ENCODE data around the gene TFPI.
"Not testable (repeated sequence)": the region's sequence is repeated elsewhere in the genome, so short reads cannot be mapped to it uniquely, and the experiment has no call there.

TFPI gene

DNA sequence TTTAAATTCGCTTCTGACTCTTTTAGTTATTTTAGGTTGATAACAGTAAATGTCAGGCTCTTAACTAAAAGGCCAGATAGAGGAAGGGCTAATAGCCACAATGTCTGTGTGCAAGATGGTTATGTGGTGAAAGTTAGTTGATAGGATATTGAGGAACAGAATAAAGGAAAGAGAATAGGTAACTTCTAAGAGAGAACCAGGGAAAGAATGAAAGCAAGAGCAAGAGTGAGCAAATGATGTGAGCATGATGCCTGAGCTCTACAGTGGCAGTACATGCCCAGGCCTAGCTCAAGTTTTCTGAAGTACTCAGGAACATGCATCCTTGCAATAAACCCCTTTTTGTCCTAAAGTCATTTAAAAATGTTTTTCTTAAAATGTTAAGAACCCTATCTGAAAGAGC is 12.5 kb upstream of the TFPI start:
- DNase-seq (ENCODE audit: low read depth, low spot score): no peak
- TF ChIP-seq POLR2AphosphoS5 (IDR thresholded peaks at IDR 0.05; ENCODE audit: borderline replicate concordance, low read depth, low read length): no peak
- no peak for TF ChIP-seq FOXP2 (optimal IDR thresholded peaks at IDR 0.05; ENCODE audit: control extremely low read depth, extremely low read length, insufficient read depth)
- no peak for TF ChIP-seq EZH2 (IDR thresholded peaks at IDR 0.05)
- no peak overlapping the region for H3K4me3 ChIP-seq
- H3K9ac ChIP-seq (ENCODE audit: insufficient read length): no peak overlapping the region
- H3K27ac ChIP-seq: no peak overlapping the region
- H3K36me3 ChIP-seq (ENCODE audit: insufficient read depth, low read length): no peaks in the 10 kb centered on the region
- H3K9me3 ChIP-seq (ENCODE audit: low read depth, low read length): no peaks in the 10 kb centered on the region

DNA sequence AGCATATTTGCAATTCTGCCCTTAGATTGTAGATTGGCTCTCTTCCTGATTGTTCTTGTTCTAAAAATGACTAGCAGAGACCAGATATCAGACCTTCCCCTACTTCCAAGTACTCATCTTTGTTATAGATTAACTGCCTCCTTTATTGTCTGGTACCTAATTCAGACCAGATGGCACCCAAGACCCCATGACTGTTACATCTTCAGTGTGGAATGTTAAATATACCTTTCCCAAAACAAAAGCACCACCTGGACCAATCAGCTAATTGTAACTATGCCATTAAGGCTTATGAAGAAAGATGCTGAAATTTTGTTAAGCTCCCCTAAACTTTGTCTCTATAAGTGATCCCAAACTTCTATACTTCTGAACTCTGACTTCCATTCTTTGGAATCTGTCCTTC is 12.0 kb upstream of the TFPI start:
- DNase-seq (ENCODE audit: low read depth, low spot score): no peak
- H3K27ac ChIP-seq: no peak overlapping the region
- TF ChIP-seq EZH2 (IDR thresholded peaks at IDR 0.05) (no peak), FOXP2 (optimal IDR thresholded peaks at IDR 0.05; ENCODE audit: control extremely low read depth, extremely low read length, insufficient read depth) (no peak), POLR2AphosphoS5 (IDR thresholded peaks at IDR 0.05; ENCODE audit: borderline replicate concordance, low read depth, low read length) (no peak)
- H3K9ac ChIP-seq (ENCODE audit: insufficient read length): no peak overlapping the region
- no peaks in the 10 kb centered on the region for H3K36me3 ChIP-seq (ENCODE audit: insufficient read depth, low read length)
- H3K4me3 ChIP-seq: no peak overlapping the region
- H3K9me3 ChIP-seq (ENCODE audit: low read depth, low read length): no peaks in the 10 kb centered on the region

DNA sequence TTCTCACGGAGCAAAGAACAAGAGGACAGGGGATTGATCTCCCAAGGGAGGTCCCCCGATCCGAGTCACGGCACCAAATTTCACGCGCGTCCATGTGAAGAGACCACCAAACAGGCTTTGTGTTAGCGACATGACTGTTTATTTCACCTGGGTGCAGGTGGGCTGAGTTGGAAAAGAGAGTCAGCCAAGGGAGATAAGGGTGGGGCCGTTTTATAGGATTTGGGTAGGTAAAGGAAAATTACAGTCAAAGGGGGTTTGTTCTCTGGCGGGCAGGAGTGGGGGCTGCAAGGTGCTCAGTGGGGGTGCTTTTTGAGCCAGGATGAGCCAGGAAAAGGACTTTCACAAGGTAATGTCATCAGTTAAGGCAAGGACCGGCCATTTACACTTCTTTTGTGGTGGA is 11.4 kb upstream of the TFPI start:
- not testable (repeated sequence) for H3K27ac ChIP-seq; H3K9me3 ChIP-seq (ENCODE audit: low read depth, low read length); H3K36me3 ChIP-seq (ENCODE audit: insufficient read depth, low read length); H3K9ac ChIP-seq (ENCODE audit: insufficient read length); H3K4me3 ChIP-seq; DNase-seq (ENCODE audit: low read depth, low spot score)

DNA sequence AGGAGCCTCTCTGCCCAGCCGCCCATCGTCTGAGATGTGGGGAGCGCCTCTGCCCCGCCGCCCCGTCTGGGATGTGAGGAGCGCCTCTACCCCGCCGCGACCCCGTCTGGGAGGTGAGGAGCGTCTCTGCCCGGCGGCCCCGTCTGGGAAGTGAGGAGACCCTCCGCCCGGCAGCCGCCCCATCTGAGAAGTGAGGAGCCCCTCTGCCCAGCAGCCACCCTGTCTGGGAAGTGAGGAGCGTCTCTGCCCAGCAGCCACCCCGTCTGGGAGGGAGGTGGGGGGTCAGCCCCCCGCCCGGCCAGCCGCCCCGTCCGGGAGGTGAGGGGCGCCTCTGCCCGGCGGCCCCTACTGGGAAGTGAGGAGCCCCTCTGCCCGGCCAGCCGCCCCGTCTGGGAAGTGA is 2.3 kb upstream of the TFPI start:
- not testable (repeated sequence) for H3K27ac ChIP-seq; H3K36me3 ChIP-seq (ENCODE audit: insufficient read depth, low read length); H3K9ac ChIP-seq (ENCODE audit: insufficient read length); H3K9me3 ChIP-seq (ENCODE audit: low read depth, low read length); DNase-seq (ENCODE audit: low read depth, low spot score); H3K4me3 ChIP-seq

DNA sequence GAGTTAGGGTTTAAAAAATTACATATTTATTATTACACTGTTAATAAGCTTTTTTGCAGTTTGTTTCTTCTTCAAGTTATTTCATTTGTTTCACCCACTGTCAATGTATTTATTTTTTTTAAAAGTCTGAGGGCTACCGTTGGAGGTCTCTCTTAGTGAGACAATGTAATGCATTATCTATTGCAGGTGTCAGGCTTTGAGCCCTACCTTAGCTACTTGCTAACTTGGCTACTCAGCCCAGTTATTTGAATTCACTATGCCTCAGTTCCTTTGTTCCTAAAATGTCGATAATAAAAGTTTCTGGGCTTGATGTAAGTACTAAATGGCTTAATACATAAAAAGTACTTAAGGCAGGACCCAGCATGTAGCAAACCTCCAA is 458 bp upstream of the TFPI start:
- TF ChIP-seq EZH2 (IDR thresholded peaks at IDR 0.05) (no peak), FOXP2 (optimal IDR thresholded peaks at IDR 0.05; ENCODE audit: control extremely low read depth, extremely low read length, insufficient read depth) (no peak)
- Histone ChIP-seq H3K9me3 (ENCODE audit: low read depth, low read length) (no peaks in the 10 kb centered on the region), H3K36me3 (ENCODE audit: insufficient read depth, low read length) (no peaks in the 10 kb centered on the region; the same call in 1 of the 2 replicates), H3K9ac (ENCODE audit: insufficient read length) (peak overlapping the region; percentile 83), H3K27ac (peak overlapping the region; percentile 72), H3K4me3 (peak overlapping the region; percentile 77)
- DNase-seq (ENCODE audit: low read depth, low spot score): no peak

DNA sequence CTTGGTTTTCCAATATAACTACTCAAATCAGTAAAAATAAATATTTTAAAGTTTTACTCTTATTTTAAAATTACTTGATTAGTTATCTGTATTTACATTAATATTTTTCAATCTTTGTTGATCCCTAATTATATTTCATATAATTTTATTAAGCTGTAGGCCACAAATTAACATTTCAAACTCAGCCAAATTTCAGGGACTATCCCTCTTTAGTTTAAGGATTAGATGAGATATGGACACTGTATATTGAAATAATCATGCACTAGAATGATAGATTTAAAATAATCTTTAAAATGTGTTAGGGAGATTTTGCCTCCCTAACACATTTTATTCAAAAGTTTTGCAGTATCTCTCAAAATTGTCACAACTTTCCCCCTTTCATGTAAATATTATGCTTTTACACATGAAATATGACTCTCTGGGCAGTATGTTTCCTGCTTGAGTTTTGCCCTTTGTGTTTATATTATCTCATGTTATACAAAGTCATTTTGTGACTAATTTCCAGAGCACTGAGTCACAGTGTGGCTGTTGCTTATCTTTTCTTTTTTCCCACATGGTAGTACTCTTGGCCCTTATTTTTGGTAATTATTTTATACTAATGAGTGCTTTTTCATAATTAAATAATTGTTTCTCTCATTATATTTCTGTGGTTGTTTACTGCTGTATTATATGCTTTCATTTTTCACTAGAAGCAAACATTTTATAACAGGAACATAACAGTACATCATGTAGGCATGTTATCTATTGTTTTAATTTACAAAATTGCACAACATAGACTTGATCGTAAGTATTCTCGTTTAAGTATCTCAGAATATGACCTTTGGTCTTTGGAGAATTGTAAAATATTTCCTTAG is 1.2 kb downstream of the TFPI start:
- DNase-seq (ENCODE audit: low read depth, low spot score): no peak
- H3K9me3 ChIP-seq (ENCODE audit: low read depth, low read length): no peaks in the 10 kb centered on the region
- peak overlapping the region; percentile 72 for H3K27ac ChIP-seq
- H3K36me3 ChIP-seq (ENCODE audit: insufficient read depth, low read length): no peaks in the 10 kb centered on the region; the same call in 1 of the 2 replicates
- TF ChIP-seq FOXP2 (optimal IDR thresholded peaks at IDR 0.05; ENCODE audit: control extremely low read depth, extremely low read length, insufficient read depth) (no peak), EZH2 (IDR thresholded peaks at IDR 0.05) (no peak), POLR2AphosphoS5 (IDR thresholded peaks at IDR 0.05; ENCODE audit: borderline replicate concordance, low read depth, low read length) (no peak)
- peak overlapping the region; percentile 77 for H3K4me3 ChIP-seq
- H3K9ac ChIP-seq (ENCODE audit: insufficient read length): peak overlapping the region; percentile 83

DNA sequence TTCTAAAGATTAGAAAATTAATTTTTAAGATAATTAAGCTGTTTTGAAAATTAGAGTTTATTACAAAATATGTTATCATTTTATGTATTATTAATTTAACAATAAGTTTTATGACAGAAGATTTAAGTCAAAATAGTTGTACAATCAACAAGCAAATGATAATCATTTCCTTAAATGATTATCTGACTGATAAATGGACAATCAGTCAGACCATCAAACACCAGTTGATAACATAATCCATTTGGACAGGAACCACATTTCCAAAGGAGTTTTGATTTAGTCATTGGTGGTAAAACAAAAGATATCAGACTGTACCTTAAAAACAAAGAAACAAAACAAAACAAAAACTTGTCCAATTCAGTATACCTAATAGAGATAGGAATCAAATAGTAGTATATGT is 1.9 kb downstream of the TFPI start:
- H3K27ac ChIP-seq: peak overlapping the region; percentile 72; the same call in 1 of the 2 replicates
- no peak overlapping the region for H3K9ac ChIP-seq (ENCODE audit: insufficient read length)
- no peaks in the 10 kb centered on the region; the same call in 1 of the 2 replicates for H3K36me3 ChIP-seq (ENCODE audit: insufficient read depth, low read length)
- no peak for DNase-seq (ENCODE audit: low read depth, low spot score)
- H3K4me3 ChIP-seq: peak overlapping the region; percentile 77
- no peak for TF ChIP-seq FOXP2 (optimal IDR thresholded peaks at IDR 0.05; ENCODE audit: control extremely low read depth, extremely low read length, insufficient read depth)
- no peak for TF ChIP-seq POLR2AphosphoS5 (IDR thresholded peaks at IDR 0.05; ENCODE audit: borderline replicate concordance, low read depth, low read length)
- no peak for TF ChIP-seq EZH2 (IDR thresholded peaks at IDR 0.05)
- H3K9me3 ChIP-seq (ENCODE audit: low read depth, low read length): no peaks in the 10 kb centered on the region

DNA sequence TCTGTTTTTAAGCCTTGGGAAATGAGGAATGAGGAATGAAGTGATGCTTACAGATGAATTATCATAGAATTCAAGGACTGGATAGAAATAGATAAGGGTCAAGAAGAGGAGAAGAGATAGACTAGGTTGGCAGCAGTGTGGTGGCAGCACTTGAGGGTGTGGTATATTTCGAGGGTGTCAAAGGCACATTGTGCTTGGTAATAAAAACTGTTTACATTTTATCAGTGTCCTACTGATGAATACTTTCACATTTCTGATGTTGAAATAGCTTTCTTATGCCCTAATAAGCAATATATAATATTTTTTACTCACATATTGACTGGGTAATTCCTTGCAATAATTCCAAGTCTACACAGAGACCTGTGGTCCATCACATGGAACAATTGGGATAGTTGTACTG is 3.4 kb downstream of the TFPI start:
- DNase-seq (ENCODE audit: low read depth, low spot score): no peak
- Histone ChIP-seq H3K9ac (ENCODE audit: insufficient read length) (no peak overlapping the region), H3K36me3 (ENCODE audit: insufficient read depth, low read length) (no peaks in the 10 kb centered on the region; the same call in 1 of the 2 replicates), H3K4me3 (no peak overlapping the region), H3K27ac (peak overlapping the region; percentile 21), H3K9me3 (ENCODE audit: low read depth, low read length) (no peaks in the 10 kb centered on the region)
- TF ChIP-seq EZH2 (IDR thresholded peaks at IDR 0.05): no peak
- no peak for TF ChIP-seq FOXP2 (optimal IDR thresholded peaks at IDR 0.05; ENCODE audit: control extremely low read depth, extremely low read length, insufficient read depth)
- no peak for TF ChIP-seq POLR2AphosphoS5 (IDR thresholded peaks at IDR 0.05; ENCODE audit: borderline replicate concordance, low read depth, low read length)

DNA sequence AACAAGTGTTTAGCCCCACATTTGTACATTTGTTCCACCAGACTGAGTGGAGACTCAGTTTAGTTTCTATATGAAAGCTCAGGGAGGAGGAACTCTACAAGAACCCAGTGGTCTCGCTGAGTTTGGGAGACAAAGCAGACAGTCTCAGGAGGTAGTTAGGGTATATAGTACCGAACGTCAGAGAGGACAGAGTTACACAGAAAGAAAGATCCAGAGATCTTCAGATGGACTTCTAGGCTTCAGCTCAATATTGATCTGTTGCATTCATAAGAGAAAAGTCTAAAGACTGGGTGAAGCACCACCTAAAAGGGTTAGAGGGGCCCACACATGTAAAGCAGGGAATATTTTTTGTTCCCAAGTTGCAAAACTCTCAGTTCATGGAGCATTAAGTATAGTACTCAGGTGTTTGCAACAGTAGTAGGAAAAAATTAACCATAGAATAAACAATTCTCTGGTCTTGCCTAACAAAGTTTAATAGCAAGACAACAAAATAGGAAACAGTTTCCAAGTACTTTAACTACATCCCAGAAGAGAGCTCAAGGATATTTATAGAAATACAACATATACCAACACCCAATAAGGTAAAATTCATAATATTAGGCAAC is 4.2 kb downstream of the TFPI start:
- Histone ChIP-seq H3K27ac (peak overlapping the region; percentile 21; the same call in 1 of the 2 replicates), H3K4me3 (peak overlapping the region; percentile 24; the same call in 1 of the 2 replicates), H3K9ac (ENCODE audit: insufficient read length) (no peak overlapping the region), H3K9me3 (ENCODE audit: low read depth, low read length) (no peaks in the 10 kb centered on the region), H3K36me3 (ENCODE audit: insufficient read depth, low read length) (no peaks in the 10 kb centered on the region; the same call in 1 of the 2 replicates)
- TF ChIP-seq POLR2AphosphoS5 (IDR thresholded peaks at IDR 0.05; ENCODE audit: borderline replicate concordance, low read depth, low read length) (no peak), FOXP2 (optimal IDR thresholded peaks at IDR 0.05; ENCODE audit: control extremely low read depth, extremely low read length, insufficient read depth) (no peak), EZH2 (IDR thresholded peaks at IDR 0.05) (no peak)
- no peak for DNase-seq (ENCODE audit: low read depth, low spot score)
